ENCODE measurements around the gene CENPP.

DNA sequence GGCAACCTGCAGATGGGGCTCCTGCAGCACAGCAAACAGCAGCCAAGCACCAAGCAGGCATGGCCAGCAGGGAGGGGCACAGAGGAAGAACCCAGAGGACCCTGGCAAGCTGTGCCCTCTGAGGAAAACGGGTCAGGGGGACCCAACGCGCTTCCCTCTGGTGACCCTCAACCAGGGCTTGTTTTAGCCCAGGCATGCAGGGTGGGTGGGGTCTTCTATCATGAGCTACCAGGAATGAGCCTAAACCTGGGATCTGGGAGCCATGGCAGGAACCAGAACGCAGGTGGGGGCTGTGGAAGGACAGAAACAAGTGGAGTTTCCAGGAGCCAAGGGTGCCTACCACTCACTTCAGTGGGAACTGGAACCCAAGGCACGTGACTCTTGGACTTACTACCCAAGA is 323.3 kb downstream of the CENPP start:
- TF ChIP-seq POLR2A (IDR thresholded peaks at IDR 0.05): no peak
- TF ChIP-seq, protein P1, sequence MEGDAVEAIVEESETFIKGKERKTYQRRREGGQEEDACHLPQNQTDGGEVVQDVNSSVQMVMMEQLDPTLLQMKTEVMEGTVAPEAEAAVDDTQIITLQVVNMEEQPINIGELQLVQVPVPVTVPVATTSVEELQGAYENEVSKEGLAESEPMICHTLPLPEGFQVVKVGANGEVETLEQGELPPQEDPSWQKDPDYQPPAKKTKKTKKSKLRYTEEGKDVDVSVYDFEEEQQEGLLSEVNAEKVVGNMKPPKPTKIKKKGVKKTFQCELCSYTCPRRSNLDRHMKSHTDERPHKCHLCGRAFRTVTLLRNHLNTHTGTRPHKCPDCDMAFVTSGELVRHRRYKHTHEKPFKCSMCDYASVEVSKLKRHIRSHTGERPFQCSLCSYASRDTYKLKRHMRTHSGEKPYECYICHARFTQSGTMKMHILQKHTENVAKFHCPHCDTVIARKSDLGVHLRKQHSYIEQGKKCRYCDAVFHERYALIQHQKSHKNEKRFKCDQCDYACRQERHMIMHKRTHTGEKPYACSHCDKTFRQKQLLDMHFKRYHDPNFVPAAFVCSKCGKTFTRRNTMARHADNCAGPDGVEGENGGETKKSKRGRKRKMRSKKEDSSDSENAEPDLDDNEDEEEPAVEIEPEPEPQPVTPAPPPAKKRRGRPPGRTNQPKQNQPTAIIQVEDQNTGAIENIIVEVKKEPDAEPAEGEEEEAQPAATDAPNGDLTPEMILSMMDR (IDR thresholded peaks at IDR 0.05): no peak
- TF ChIP-seq POLR2AphosphoS5 (IDR thresholded peaks at IDR 0.05): no peak
- no peak for TF ChIP-seq EP300 (IDR thresholded peaks at IDR 0.05)

All from suprapubic skin (tissue), 4 donors.